ENCODE data around the gene DUSP1.
"Not testable (repeated sequence)": the region's sequence is repeated elsewhere in the genome, so short reads cannot be mapped to it uniquely, and the experiment has no call there.

The DUSP1 gene

DNA sequence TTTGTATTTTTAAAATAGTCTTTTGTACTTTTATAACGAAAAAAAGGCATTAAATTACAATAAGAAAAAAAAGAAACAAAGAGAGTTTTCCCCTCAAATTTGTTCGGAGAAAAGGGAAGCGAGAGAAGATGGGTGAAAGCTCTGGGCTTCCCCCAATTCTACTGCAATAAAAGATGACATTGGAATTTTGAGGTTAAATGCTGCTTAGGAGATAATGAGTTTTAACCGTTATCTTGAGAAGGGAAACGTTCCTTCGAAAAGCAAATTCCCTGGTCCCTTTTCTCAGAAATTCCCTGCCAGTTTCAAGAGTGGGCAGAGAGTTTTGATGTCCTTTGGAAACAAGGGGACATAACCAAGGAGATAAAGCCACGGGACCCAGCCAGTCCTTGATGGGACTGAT is 44.6 kb upstream of the DUSP1 start:
- H3K4me3 ChIP-seq (ENCODE audit: low read length), result no peak overlapping the region
- no peak for DNase-seq (ENCODE audit: low read depth)
- TF ChIP-seq, protein P1, sequence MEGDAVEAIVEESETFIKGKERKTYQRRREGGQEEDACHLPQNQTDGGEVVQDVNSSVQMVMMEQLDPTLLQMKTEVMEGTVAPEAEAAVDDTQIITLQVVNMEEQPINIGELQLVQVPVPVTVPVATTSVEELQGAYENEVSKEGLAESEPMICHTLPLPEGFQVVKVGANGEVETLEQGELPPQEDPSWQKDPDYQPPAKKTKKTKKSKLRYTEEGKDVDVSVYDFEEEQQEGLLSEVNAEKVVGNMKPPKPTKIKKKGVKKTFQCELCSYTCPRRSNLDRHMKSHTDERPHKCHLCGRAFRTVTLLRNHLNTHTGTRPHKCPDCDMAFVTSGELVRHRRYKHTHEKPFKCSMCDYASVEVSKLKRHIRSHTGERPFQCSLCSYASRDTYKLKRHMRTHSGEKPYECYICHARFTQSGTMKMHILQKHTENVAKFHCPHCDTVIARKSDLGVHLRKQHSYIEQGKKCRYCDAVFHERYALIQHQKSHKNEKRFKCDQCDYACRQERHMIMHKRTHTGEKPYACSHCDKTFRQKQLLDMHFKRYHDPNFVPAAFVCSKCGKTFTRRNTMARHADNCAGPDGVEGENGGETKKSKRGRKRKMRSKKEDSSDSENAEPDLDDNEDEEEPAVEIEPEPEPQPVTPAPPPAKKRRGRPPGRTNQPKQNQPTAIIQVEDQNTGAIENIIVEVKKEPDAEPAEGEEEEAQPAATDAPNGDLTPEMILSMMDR (conservative IDR thresholded peaks at IDR 0.05; ENCODE audit: low read depth, low read length), result no peak

DNA sequence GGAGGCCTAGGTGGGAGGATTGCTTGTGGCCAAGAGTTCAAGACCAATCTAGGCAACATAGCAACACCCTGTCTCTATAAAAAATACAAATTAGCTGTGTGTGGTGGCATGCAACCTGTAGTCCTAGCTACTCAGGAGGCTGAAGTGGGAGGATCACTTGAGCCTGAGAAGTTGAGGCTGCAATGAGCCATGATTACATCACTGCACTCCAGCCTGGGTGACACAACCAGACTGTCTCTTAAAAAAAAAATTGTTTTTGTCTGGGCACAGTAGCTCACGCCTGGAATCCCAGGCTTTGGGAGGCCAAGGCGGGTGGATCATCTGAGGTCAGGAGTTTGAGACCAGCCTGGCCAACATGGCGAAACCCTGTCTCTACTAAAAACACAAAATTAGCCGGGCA is 40.0 kb upstream of the DUSP1 start:
- DNase-seq (ENCODE audit: low read depth); H3K4me3 ChIP-seq (ENCODE audit: low read length): not testable (repeated sequence)

DNA sequence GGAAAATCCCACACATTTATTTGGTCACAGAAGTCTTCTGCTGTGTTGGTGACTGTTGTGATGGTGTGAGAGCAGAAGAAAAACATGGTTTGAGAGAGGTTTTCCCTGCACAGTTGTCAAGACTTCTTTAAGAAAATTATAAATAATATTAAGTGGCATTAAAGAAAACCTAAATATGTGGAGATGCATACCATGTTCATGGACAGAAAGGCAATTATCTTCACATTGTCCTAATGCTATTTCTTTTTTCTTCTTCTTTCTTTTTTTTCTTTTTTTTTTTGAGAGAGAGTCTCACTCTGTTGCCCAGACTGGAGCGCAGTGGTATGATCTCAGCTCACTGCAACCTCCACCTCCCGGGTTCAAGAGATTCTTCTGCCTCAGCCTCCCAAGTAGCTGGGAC is 38.8 kb upstream of the DUSP1 start:
- DNase-seq (ENCODE audit: low read depth), result no peak
- H3K4me3 ChIP-seq (ENCODE audit: low read length), result no peak overlapping the region
- TF ChIP-seq, protein P1 (conservative IDR thresholded peaks at IDR 0.05; ENCODE audit: low read depth, low read length), result no peak

DNA sequence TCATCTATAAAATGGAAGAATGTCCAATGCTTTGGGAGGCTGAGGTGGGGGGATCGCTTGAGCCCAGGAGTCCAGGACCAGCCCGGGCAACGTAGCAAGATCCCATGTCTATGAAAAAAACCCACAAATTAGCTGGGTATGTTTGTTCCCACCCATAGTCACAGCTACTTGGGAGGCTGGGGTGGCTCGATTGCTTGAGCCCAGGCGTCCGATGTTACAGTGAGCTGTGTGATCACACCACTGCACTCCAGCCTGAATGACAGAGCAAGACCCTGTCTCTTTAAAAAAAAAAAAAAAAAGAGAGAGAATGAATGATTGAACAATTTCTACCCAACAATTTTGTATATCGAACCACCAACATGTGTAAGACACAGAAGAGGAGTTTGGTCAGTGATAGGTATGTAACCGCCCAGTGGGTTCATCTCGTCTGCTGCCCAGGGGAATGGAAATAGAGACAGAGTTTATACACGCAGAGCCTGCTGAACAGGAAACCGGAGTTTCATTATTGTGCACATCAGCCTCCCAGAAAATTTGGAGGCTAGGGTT is 36.8 kb upstream of the DUSP1 start:
- no peak overlapping the region for H3K4me3 ChIP-seq (ENCODE audit: low read length)
- no peak for DNase-seq (ENCODE audit: low read depth)
- TF ChIP-seq, protein P1 (conservative IDR thresholded peaks at IDR 0.05; ENCODE audit: low read depth, low read length), result no peak

DNA sequence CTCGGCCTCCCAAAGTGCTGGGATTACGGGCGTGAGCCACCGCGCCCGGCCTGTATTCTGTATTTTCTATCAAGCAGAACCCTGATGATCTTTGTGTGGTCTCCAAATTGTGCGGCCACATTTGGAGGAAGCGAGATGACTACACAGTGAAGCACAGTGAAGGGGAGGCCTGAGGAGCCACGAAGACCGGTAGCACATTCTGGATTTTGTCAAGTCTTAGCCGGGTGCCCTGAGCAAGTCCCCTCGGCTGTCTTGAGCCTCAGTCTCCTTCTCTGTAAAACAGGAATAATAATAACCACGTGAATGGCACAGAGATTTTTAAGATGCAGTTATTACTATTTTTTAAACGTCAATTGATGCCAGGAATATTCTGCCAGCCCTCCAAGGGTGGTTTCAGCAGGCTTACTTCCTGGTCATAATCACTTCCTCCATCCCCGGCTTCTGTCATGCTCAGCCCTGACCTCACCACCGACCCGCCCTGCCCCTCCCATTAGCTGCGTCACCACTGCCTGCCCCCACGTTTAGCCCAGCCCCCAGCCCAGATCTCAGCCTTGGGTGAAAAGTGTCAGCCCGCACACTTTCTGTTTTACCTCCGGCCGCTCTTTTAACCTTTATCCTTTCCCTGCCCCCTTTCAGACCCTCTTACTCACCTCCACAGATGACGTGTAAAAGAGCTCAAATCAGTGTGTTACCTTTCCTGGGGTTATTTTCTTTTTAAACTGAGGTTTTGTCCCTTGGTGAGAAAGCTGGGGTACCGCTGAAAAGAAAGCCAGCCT is 36.1 kb upstream of the DUSP1 start:
- peak; percentile 87 for DNase-seq (ENCODE audit: low read depth)
- TF ChIP-seq, protein P1 (conservative IDR thresholded peaks at IDR 0.05; ENCODE audit: low read depth, low read length), result no peak
- H3K4me3 ChIP-seq (ENCODE audit: low read length), result peak overlapping the region; percentile 26

DNA sequence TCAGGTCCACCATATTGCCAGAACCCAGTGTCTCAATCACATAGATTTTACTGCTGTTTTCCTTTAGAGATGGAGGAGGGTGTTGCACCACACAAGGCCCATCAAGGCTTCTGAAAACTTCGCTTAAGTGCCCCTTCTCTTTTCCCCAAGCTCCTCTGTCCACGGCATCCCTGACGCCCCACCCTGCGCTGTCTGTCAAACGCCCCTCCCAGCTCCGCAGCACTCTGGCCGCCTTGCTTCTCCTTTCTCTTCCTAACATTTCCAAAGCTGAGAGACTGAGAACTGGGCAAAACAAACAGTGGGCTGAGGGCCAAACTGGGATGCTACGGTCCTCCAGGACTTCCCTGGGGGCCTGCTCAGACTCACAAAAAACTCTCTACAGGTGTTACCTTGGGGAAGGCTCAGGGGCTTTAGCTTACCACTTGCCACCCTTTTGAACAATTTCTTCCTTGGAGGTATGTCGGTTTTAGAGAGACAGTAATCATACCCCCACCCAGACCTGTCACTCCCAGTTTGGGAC is 34.8 kb upstream of the DUSP1 start:
- no peak overlapping the region for H3K4me3 ChIP-seq (ENCODE audit: low read length)
- TF ChIP-seq, protein P1 (conservative IDR thresholded peaks at IDR 0.05; ENCODE audit: low read depth, low read length), result no peak
- no peak for DNase-seq (ENCODE audit: low read depth)

DNA sequence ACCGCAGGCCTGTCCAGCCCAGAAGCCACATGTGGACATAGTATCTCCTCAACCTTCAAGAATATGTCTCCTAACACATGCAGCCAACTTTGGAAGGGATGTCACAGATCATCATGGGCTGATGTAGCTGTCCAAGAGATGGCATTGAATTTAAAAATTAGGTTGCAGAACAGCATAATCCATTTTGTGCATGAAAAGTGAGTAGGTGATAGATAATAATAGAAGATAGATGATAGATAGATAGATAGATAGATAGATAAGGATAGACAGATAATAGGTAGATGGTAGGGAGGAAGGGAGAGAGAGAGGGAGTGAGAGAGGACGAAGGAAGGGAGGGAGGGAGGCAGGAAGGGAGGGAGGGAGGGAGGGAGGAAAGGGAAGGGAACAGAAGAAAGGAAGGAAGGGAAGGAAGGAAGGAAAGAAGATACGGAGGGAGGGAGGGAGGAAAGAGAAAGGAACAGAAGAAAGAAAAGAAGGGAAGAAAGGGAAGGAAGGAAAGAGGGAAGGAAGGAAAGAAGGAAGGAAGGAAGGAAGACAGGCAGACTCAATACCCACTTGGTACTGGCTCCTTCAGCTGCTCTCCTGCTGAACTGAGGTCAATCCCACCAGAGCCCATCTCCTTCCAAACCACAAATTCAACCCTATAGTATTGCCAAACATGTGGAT is 34.2 kb upstream of the DUSP1 start:
- TF ChIP-seq, protein P1 (conservative IDR thresholded peaks at IDR 0.05; ENCODE audit: low read depth, low read length), result no peak
- H3K4me3 ChIP-seq (ENCODE audit: low read length), result no peak overlapping the region
- DNase-seq (ENCODE audit: low read depth), result no peak
